AG04450 (cell line): ENCODE results near the gene CIB4. TPM values are rescaled to one million over a fixed set of nuclear protein-coding genes. Genes with fewer than 3 reads are reported as not detected.

Experiments used
- CTCF ChIA-PET: fragments of 300-600, 350-600 bp; formaldehyde crosslinking; extraction: SDS; loops from one replicate; lab custom pipeline; 2022; ENCODE audit warnings: antibody characterized with exemption, inconsistent platforms; lab: Charles Lee
- POLR2A ChIA-PET: fragments of 350-600 bp; formaldehyde crosslinking; extraction: SDS; loops from one replicate; lab custom pipeline; 2021; ENCODE audit warnings: antibody characterized with exemption, inconsistent platforms; lab: Yijun Ruan, JAX
- DNase-seq: peaks from one replicate; pipeline ENCODE4 v3.0.0-alpha.2; 2011; ENCODE audit warnings: low read depth, low spot score
- H3K27ac ChIP-seq: one replicate; pipeline ENCODE4 v1.5.1; 2012; ENCODE audit warnings: low read depth, low read length, control low read depth
- H3K27me3 ChIP-seq: one replicate; pipeline ENCODE4 v1.6.0; 2012; ENCODE audit warnings: low read length; ENCODE audit not compliant: control insufficient read depth, insufficient read depth
- H3K4me3 ChIP-seq: 2 replicates; pipeline ENCODE4 v1.5.1; 2011; ENCODE audit warnings: mild to moderate bottlenecking, low read depth, low read length, control low read depth
- H3K9me3 ChIP-seq: 2 replicates; pipeline ENCODE4 v1.5.1; 2012; ENCODE audit warnings: low read length; ENCODE audit not compliant: control insufficient read depth, insufficient read depth
- polyA plus RNA-seq: library from polyadenylated mRNA; depleted of rRNA; stranded (reverse); fragments of >200 nt; gene quantifications from 2 replicates; pipeline ENCODE4 v1.2.3, GENCODE V29; 2011
- TF ChIP-seq, protein P1 (sequence below): IDR thresholded peaks from 2 replicates; pipeline ENCODE4 v1.5.1; 2011; ENCODE audit warnings: low read depth, low read length, control low read depth, inconsistent platforms

CIB4 gene
- polyA plus RNA-seq, 1 experiment = not detected

GRCh38 chr2:26602575-26602974, 38.6 kb downstream of the CIB4 start:
- Histone ChIP-seq H3K27ac (no peak overlapping the region), H3K4me3 (no peak overlapping the region)
- POLR2A ChIA-PET = interaction anchor here (0.6 kb wide), 1 partner anchor 32 kb away, joined by 3 read pairs; no protein-coding TSS in a partner anchor

DNA sequence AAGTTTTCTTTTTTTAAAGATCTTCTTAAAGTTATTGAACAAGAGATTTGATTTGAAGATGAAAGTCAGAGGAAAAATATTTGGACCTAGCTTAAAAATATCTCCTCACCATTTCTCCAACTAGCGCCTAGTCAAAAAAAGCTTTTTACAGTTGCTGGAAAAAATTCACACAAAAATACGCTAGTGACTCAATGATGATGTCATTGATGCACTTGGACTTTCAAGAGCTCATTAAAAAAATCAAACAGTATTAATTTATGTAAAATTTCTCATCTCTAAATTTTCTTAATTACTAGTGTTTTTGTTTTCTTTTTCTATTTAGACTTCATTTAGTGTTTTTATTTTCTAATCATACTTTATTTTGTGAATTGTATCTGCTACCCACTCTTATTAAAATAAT, 41.8 kb downstream of the CIB4 start:
- no peak overlapping the region for H3K27ac ChIP-seq
- H3K4me3 ChIP-seq = no peak overlapping the region
- peaks cover 21% of the 10 kb centered on the region for H3K27me3 ChIP-seq
- peaks cover 3% of the 10 kb centered on the region; the same call in 1 of the 2 replicates for H3K9me3 ChIP-seq
- no peak for DNase-seq
- ChIA-PET POLR2A (interaction anchor here (0.7 kb wide), 1 partner anchor 9 kb away, joined by 3 read pairs; no protein-coding TSS in a partner anchor), CTCF (interaction anchor here (1.0 to 1.7 kb wide), 2 partner anchors 22 to 146 kb away, joined by 7 to 9 read pairs; no protein-coding TSS in a partner anchor)
- TF ChIP-seq, protein P1, sequence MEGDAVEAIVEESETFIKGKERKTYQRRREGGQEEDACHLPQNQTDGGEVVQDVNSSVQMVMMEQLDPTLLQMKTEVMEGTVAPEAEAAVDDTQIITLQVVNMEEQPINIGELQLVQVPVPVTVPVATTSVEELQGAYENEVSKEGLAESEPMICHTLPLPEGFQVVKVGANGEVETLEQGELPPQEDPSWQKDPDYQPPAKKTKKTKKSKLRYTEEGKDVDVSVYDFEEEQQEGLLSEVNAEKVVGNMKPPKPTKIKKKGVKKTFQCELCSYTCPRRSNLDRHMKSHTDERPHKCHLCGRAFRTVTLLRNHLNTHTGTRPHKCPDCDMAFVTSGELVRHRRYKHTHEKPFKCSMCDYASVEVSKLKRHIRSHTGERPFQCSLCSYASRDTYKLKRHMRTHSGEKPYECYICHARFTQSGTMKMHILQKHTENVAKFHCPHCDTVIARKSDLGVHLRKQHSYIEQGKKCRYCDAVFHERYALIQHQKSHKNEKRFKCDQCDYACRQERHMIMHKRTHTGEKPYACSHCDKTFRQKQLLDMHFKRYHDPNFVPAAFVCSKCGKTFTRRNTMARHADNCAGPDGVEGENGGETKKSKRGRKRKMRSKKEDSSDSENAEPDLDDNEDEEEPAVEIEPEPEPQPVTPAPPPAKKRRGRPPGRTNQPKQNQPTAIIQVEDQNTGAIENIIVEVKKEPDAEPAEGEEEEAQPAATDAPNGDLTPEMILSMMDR = no peak

More at GRCh38 chr2:26602575-26602974, 38.6 kb downstream of the CIB4 start:
- CTCF ChIA-PET = interaction anchor here (9.5 kb wide), 1 partner anchor 143 kb away, joined by 255 read pairs; no protein-coding TSS in a partner anchor
- Histone ChIP-seq H3K27me3 (peaks cover 24% of the 10 kb centered on the region), H3K9me3 (peaks cover 3% of the 10 kb centered on the region; the same call in 1 of the 2 replicates)
- TF ChIP-seq, protein P1 = no peak
- no peak for DNase-seq

DNA sequence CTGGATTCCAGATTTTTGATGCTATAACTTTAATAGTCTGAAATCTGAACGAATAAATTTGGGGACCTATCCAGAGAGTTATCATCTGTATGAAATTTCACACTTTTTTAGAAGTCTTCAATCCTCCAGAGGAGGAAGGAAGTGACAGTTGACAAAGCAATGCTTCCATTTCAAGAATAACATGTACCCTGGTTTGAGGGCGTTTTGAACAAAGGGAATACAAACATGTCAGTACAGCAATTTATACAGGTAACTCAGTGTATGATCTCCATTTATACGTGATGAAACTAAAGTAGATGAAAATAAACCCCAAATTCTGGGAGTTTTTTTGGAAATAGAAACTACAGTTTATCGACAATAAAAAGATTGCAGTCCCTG, 42.2 kb downstream of the CIB4 start:
- H3K27me3 ChIP-seq = peaks cover 23% of the 10 kb centered on the region
- CTCF ChIA-PET = interaction anchor here (1.0 to 1.7 kb wide), 2 partner anchors 21 to 147 kb away, joined by 7 to 9 read pairs; no protein-coding TSS in a partner anchor

GRCh38 chr2:26598336-26598995, 42.7 kb downstream of the CIB4 start:
- TF ChIP-seq, protein P1 = no peak
- CTCF ChIA-PET = interaction anchor here (1.0 to 1.7 kb wide), 2 partner anchors 21 to 147 kb away, joined by 7 to 9 read pairs; no protein-coding TSS in a partner anchor
- H3K27me3 ChIP-seq = peaks cover 23% of the 10 kb centered on the region
- DNase-seq = no peak
- no peak overlapping the region for H3K27ac ChIP-seq
- no peak overlapping the region for H3K4me3 ChIP-seq
- POLR2A ChIA-PET = no interaction called here
- no peaks in the 10 kb centered on the region for H3K9me3 ChIP-seq

More for the DNA sequence above, 42.2 kb downstream of the CIB4 start:
- peaks cover under 1% of the 10 kb centered on the region; the same call in 1 of the 2 replicates for H3K9me3 ChIP-seq
- TF ChIP-seq, protein P1 = no peak
- no peak overlapping the region for H3K4me3 ChIP-seq
- POLR2A ChIA-PET = no interaction called here
- no peak for DNase-seq
- H3K27ac ChIP-seq = no peak overlapping the region

- no peaks in the 10 kb centered on the region for H3K9me3 ChIP-seq
- TF ChIP-seq, protein P1 = no peak
- H3K4me3 ChIP-seq = no peak overlapping the region
- POLR2A ChIA-PET = interaction anchor here (0.6 kb wide), 1 partner anchor 171 kb away, joined by 8 read pairs; no protein-coding TSS in a partner anchor
- H3K27me3 ChIP-seq = peaks cover 29% of the 10 kb centered on the region
- DNase-seq = no peak
- no peak overlapping the region for H3K27ac ChIP-seq
- CTCF ChIA-PET = interaction anchor here (0.5 to 2.0 kb wide), 6 partner anchors 8 to 249 kb away, joined by 4 to 20 read pairs (median 4); no protein-coding TSS in a partner anchor
These were observed 44.0 kb downstream of the CIB4 start for GRCh38 chr2:26597197-26597596.
